Neural crest cell (in vitro differentiated cells): Measurements from ENCODE around the gene CBFA2T2. TPM values are rescaled to one million over a fixed set of nuclear protein-coding genes. Genes with fewer than 3 reads are reported as not detected.
"Not testable (repeated sequence)": the region's sequence is repeated elsewhere in the genome, so short reads cannot be mapped to it uniquely, and the experiment has no call there.

ENCODE experiments used
- DNase-seq: peaks from one replicate; pipeline ENCODE4 v3.0.0; 2021; ENCODE audit warnings: low read depth, mixed read lengths, low spot score
- H3K27ac Mint-ChIP-seq: one replicate; pipeline ENCODE4 v1.8.0; 2021; ENCODE audit warnings: mild to moderate bottlenecking, mixed read lengths; ENCODE audit not compliant: unreplicated experiment
- H3K27me3 Mint-ChIP-seq: 2 replicates; pipeline ENCODE4 v1.8.0; 2021; ENCODE audit warnings: low read depth, mild to moderate bottlenecking, mixed read lengths
- H3K36me3 Mint-ChIP-seq: 2 replicates; pipeline ENCODE4 v1.8.0; 2021; ENCODE audit warnings: low read depth, mild to moderate bottlenecking, mixed read lengths
- H3K4me1 Mint-ChIP-seq: 2 replicates; pipeline ENCODE4 v1.8.0; 2021; ENCODE audit warnings: mixed read lengths
- H3K4me3 Mint-ChIP-seq: one replicate; pipeline ENCODE4 v1.8.0; 2021; ENCODE audit warnings: mild to moderate bottlenecking, mixed read lengths
- H3K9me3 Mint-ChIP-seq: 2 replicates; pipeline ENCODE4 v1.8.0; 2021; ENCODE audit warnings: mixed read lengths
- CTCF ChIP-seq: fragments of 200-600 bp; sonication (generic); conservative IDR thresholded peaks from 2 replicates; pipeline ENCODE4 v1.5.0; 2021; ENCODE audit warnings: antibody characterized with exemption, mild to moderate bottlenecking
- total RNA-seq: library from RNA; stranded (reverse); gene quantifications from 2 replicates; pipeline ENCODE4 v1.2.1, GENCODE V29; 2021

The CBFA2T2 gene
- total RNA-seq, 1 donor from 2014 or later: 36.5 TPM

- no peak for DNase-seq
- TF ChIP-seq CTCF: no peak
- Mint-ChIP-seq H3K36me3 (peaks cover 6% of the 10 kb centered on the region), H3K27me3 (peaks cover 3% of the 10 kb centered on the region), H3K9me3 (peaks cover under 1% of the 10 kb centered on the region), H3K27ac (no peak overlapping the region), H3K4me1 (peaks cover 33% of the 10 kb centered on the region), H3K4me3 (no peak overlapping the region)
Measured at GRCh38 chr20:33693289-33693688, 203.4 kb downstream of the CBFA2T2 start.

- H3K36me3 Mint-ChIP-seq: peaks cover 9% of the 10 kb centered on the region
- no peak for TF ChIP-seq CTCF
- peak overlapping the region; percentile 83 for H3K27ac Mint-ChIP-seq
- H3K9me3 Mint-ChIP-seq: peaks cover 2% of the 10 kb centered on the region
- peaks cover 2% of the 10 kb centered on the region for H3K27me3 Mint-ChIP-seq
- peak overlapping the region; percentile 47 for H3K4me3 Mint-ChIP-seq
- H3K4me1 Mint-ChIP-seq: peaks cover 33% of the 10 kb centered on the region
- DNase-seq: no peak
Measured at GRCh38 chr20:33693741-33694638, 204.1 kb downstream of the CBFA2T2 start.

- H3K27ac Mint-ChIP-seq: peak overlapping the region; percentile 83
- H3K27me3 Mint-ChIP-seq: no peaks in the 10 kb centered on the region
- H3K36me3 Mint-ChIP-seq: peaks cover 9% of the 10 kb centered on the region
- TF ChIP-seq CTCF: no peak
- peaks cover 2% of the 10 kb centered on the region for H3K9me3 Mint-ChIP-seq
- DNase-seq: no peak
- peaks cover 32% of the 10 kb centered on the region for H3K4me1 Mint-ChIP-seq
- H3K4me3 Mint-ChIP-seq: no peak overlapping the region
Measured at GRCh38 chr20:33694639-33695012, 204.7 kb downstream of the CBFA2T2 start.

- peaks cover 2% of the 10 kb centered on the region for H3K9me3 Mint-ChIP-seq
- no peak for TF ChIP-seq CTCF
- H3K27ac Mint-ChIP-seq: no peak overlapping the region
- no peak overlapping the region for H3K4me3 Mint-ChIP-seq
- H3K27me3 Mint-ChIP-seq: no peaks in the 10 kb centered on the region
- peaks cover 25% of the 10 kb centered on the region for H3K4me1 Mint-ChIP-seq
- no peak for DNase-seq
- peaks cover 9% of the 10 kb centered on the region for H3K36me3 Mint-ChIP-seq
Measured at GRCh38 chr20:33696448-33696847, 206.6 kb downstream of the CBFA2T2 start.

GRCh38 chr20:33697129-33697528, 207.2 kb downstream of the CBFA2T2 start:
- TF ChIP-seq CTCF: no peak
- no peak for DNase-seq
- H3K4me1 Mint-ChIP-seq: peaks cover 25% of the 10 kb centered on the region
- H3K27me3 Mint-ChIP-seq: no peaks in the 10 kb centered on the region
- peak overlapping the region; percentile 27 for H3K4me3 Mint-ChIP-seq
- peaks cover 13% of the 10 kb centered on the region for H3K36me3 Mint-ChIP-seq
- H3K9me3 Mint-ChIP-seq: peaks cover 5% of the 10 kb centered on the region
- H3K27ac Mint-ChIP-seq: no peak overlapping the region

- not testable (repeated sequence) for DNase-seq, H3K27ac Mint-ChIP-seq, H3K9me3 Mint-ChIP-seq, H3K27me3 Mint-ChIP-seq, H3K4me3 Mint-ChIP-seq
- Mint-ChIP-seq H3K36me3 (peaks cover 13% of the 10 kb centered on the region), H3K4me1 (peaks cover 15% of the 10 kb centered on the region)
Measured at GRCh38 chr20:33698966-33699365, 209.1 kb downstream of the CBFA2T2 start.
